GM12873 (cell line): ENCODE results near the gene APOF.

Experiments used
- CTCF ChIP-seq: IDR thresholded peaks from 2 replicates; pipeline ENCODE4 v1.5.1; 2012; ENCODE audit warnings: low read depth, mild to moderate bottlenecking, moderate library complexity, low read length, control low read depth; ENCODE audit not compliant: insufficient read depth; ENCODE audit errors: missing control alignments

APOF gene

GRCh38 chr12:56391721-56392120 is 29.1 kb upstream of the APOF start:
- no peak for TF ChIP-seq CTCF

- no peak for TF ChIP-seq CTCF
Observed at GRCh38 chr12:56389412-56389811, 26.8 kb upstream of the APOF start.

GRCh38 chr12:56387152-56387736 is 24.6 kb upstream of the APOF start:
- no peak for TF ChIP-seq CTCF

- no peak for TF ChIP-seq CTCF
Observed at GRCh38 chr12:56385873-56386272, 23.2 kb upstream of the APOF start.

GRCh38 chr12:56382611-56383010 is 20.0 kb upstream of the APOF start:
- TF ChIP-seq CTCF: no peak

GRCh38 chr12:56377989-56378316 is 15.3 kb upstream of the APOF start:
- TF ChIP-seq CTCF: no peak

- TF ChIP-seq CTCF: no peak
Observed at GRCh38 chr12:56377310-56377988, 14.8 kb upstream of the APOF start.
